ENCODE results near the gene KRTAP10-3.

KRTAP10-3 gene

GRCh38 chr21:44548922-44549321, 9.7 kb downstream of the KRTAP10-3 start:
- Histone ChIP-seq H3K9me3 (ENCODE audit: control insufficient read depth, insufficient read depth, low read depth, low read length) (no peaks in the 10 kb centered on the region), H3K4me3 (ENCODE audit: low read depth, low read length) (no peak overlapping the region), H3K4me1 (ENCODE audit: control insufficient read depth, insufficient read depth, low read length) (no peaks in the 10 kb centered on the region), H3K27ac (ENCODE audit: extremely low read depth, low read depth, low read length) (no peak overlapping the region), H3K36me3 (ENCODE audit: control insufficient read depth in 2 of 2, insufficient read depth in 1 of 2, low read length in 2 of 2) (no peaks in the 10 kb centered on the region)
- ChIA-PET CTCF (no interaction called here), POLR2A (no interaction called here)
- TF ChIP-seq ZNF785 (tag by site-specific recombination; IDR thresholded peaks at IDR 0.05) (no peak), KLF1 (tag by site-specific recombination; IDR thresholded peaks at IDR 0.05) (no peak), ZNF501 (tag by site-specific recombination; IDR thresholded peaks at IDR 0.05) (no peak), ZNF223 (tag by site-specific recombination; IDR thresholded peaks at IDR 0.05) (no peak), ZNF404 (tag by site-specific recombination; IDR thresholded peaks at IDR 0.05) (no peak), ZXDB (tag by site-specific recombination; IDR thresholded peaks at IDR 0.05) (no peak), ZNF221 (tag by site-specific recombination; IDR thresholded peaks at IDR 0.05; ENCODE audit: borderline replicate concordance) (no peak), RBAK (tag by site-specific recombination; IDR thresholded peaks at IDR 0.05) (no peak), ZNF670 (tag by site-specific recombination; IDR thresholded peaks at IDR 0.05; ENCODE audit: low read depth) (no peak), ZNF654 (tag by site-specific recombination; IDR thresholded peaks at IDR 0.05; ENCODE audit: low read depth) (no peak), ZNF211 (tag by site-specific recombination; IDR thresholded peaks at IDR 0.05; ENCODE audit: low read depth) (no peak), ZNF341 (tag by site-specific recombination; IDR thresholded peaks at IDR 0.05; ENCODE audit: low read depth) (no peak), ZBTB20 (tag by site-specific recombination; IDR thresholded peaks at IDR 0.05) (no peak), BCL6B (tag by site-specific recombination; IDR thresholded peaks at IDR 0.05) (no peak), ZNF658 (tag by site-specific recombination; IDR thresholded peaks at IDR 0.05) (no peak), SALL2 (tag by site-specific recombination; IDR thresholded peaks at IDR 0.05; ENCODE audit: borderline replicate concordance) (no peak), ZBTB7A (tag by site-specific recombination; IDR thresholded peaks at IDR 0.05; ENCODE audit: low read depth) (no peak), ZBTB10 (tag by site-specific recombination; IDR thresholded peaks at IDR 0.05) (no peak)

- H3K27ac ChIP-seq (ENCODE audit: extremely low read depth, low read depth, low read length): no peak overlapping the region
- no peaks in the 10 kb centered on the region for H3K9me3 ChIP-seq (ENCODE audit: control insufficient read depth, insufficient read depth, low read depth, low read length)
- no peaks in the 10 kb centered on the region for H3K4me1 ChIP-seq (ENCODE audit: control insufficient read depth, insufficient read depth, low read length)
- no peak overlapping the region for H3K4me3 ChIP-seq (ENCODE audit: low read depth, low read length)
- ChIA-PET POLR2A (no interaction called here), CTCF (no interaction called here)
- no peaks in the 10 kb centered on the region for H3K36me3 ChIP-seq (ENCODE audit: control insufficient read depth in 2 of 2, insufficient read depth in 1 of 2, low read length in 2 of 2)
- TF ChIP-seq ZNF585B (tag by site-specific recombination; IDR thresholded peaks at IDR 0.05) (no peak), ZNF624 (tag by site-specific recombination; IDR thresholded peaks at IDR 0.05) (no peak), KLF1 (tag by site-specific recombination; IDR thresholded peaks at IDR 0.05) (no peak), ZNF350 (tag by site-specific recombination; IDR thresholded peaks at IDR 0.05) (no peak), ZNF701 (tag by site-specific recombination; IDR thresholded peaks at IDR 0.05) (no peak), ZNF146 (tag by site-specific recombination; IDR thresholded peaks at IDR 0.05) (no peak), ZNF596 (tag by site-specific recombination; IDR thresholded peaks at IDR 0.05) (no peak), ATF2 (tag by site-specific recombination; IDR thresholded peaks at IDR 0.05; ENCODE audit: low read depth) (no peak), ZNF157 (tag by site-specific recombination; IDR thresholded peaks at IDR 0.05) (no peak), ZBTB8A (tag by site-specific recombination; IDR thresholded peaks at IDR 0.05) (no peak), ZNF140 (tag by site-specific recombination; IDR thresholded peaks at IDR 0.05) (no peak), ZNF645 (tag by site-specific recombination; IDR thresholded peaks at IDR 0.05) (no peak), ZNF19 (tag by site-specific recombination; IDR thresholded peaks at IDR 0.05; ENCODE audit: low read depth) (no peak), ZNF571 (tag by site-specific recombination; IDR thresholded peaks at IDR 0.05) (no peak), EGR2 (tag by site-specific recombination; IDR thresholded peaks at IDR 0.05; ENCODE audit: low read depth) (no peak), SP3 (tag by site-specific recombination; IDR thresholded peaks at IDR 0.05) (no peak), ZNF664 (tag by site-specific recombination; IDR thresholded peaks at IDR 0.05) (no peak)
Measured at GRCh38 chr21:44548381-44548780, 10.2 kb downstream of the KRTAP10-3 start.
